Liver (tissue), 9 donors: ENCODE results near the gene NMD3. TPM values are rescaled to one million over a fixed set of nuclear protein-coding genes. Genes with fewer than 3 reads are reported as not detected.

ENCODE experiments used
- DNase-seq: peaks from one replicate; pipeline ENCODE4 v3.0.0-alpha.2; 2017; ENCODE audit warnings: low spot score
- H3K27ac ChIP-seq, 2 donors: one replicate each; pipeline ENCODE4 v1.7.0; 2013; ENCODE audit warnings: inconsistent platforms in 2 of 2, low read length in 2 of 2, control low read depth in 1 of 2, low read depth in 1 of 2, mild to moderate bottlenecking in 1 of 2
- H3K27me3 ChIP-seq, 4 donors: one replicate each; pipeline versions ENCODE4 v1.6.1 to v1.7.0; 2013; ENCODE audit warnings: low read length in 3 of 4, inconsistent platforms in 1 of 4, mild to moderate bottlenecking in 1 of 4, moderate library complexity in 1 of 4; ENCODE audit not compliant: control insufficient read depth in 4 of 4, insufficient read depth in 4 of 4
- H3K36me3 ChIP-seq, 4 donors: one replicate each; pipeline versions ENCODE4 v1.6.1 to v1.7.0; 2013; ENCODE audit warnings: low read length in 3 of 4, mild to moderate bottlenecking in 3 of 4, low read depth in 1 of 4, moderate library complexity in 1 of 4; ENCODE audit not compliant: control insufficient read depth in 4 of 4, insufficient read depth in 3 of 4
- H3K4me1 ChIP-seq, 4 donors: one replicate each; pipeline versions ENCODE4 v1.6.1 to v1.7.0; 2013; ENCODE audit warnings: low read length in 3 of 4, mild to moderate bottlenecking in 3 of 4, moderate library complexity in 1 of 4; ENCODE audit not compliant: control insufficient read depth in 4 of 4, insufficient read depth in 4 of 4
- H3K4me3 ChIP-seq, 3 donors: one replicate each; pipeline versions ENCODE4 v1.6.1 to v1.7.0; 2013; ENCODE audit warnings: low read length in 3 of 3, control low read depth in 1 of 3, low read depth in 1 of 3, mild to moderate bottlenecking in 1 of 3
- H3K9ac ChIP-seq, 2 donors: one replicate each; pipeline ENCODE4 v1.7.0; 2013; ENCODE audit warnings: low read length in 2 of 2, mild to moderate bottlenecking in 2 of 2, moderate library complexity in 2 of 2, control low read depth in 1 of 2, low read depth in 1 of 2
- H3K9me3 ChIP-seq, 4 donors: one replicate each; pipeline versions ENCODE4 v1.6.1 to v1.7.0; 2013; ENCODE audit warnings: low read length in 3 of 4; ENCODE audit not compliant: control insufficient read depth in 4 of 4
- ATF3 ChIP-seq: IDR thresholded peaks from 2 replicates; pipeline ENCODE4 v1.6.1; 2016; ENCODE audit warnings: antibody characterized with exemption
- CTCF ChIP-seq: fragments of 150-350 bp; IDR thresholded peaks from 2 replicates; pipeline ENCODE4 v1.5.1; 2017; ENCODE audit warnings: improper control_type of control experiment, low read depth, low read length; ENCODE audit not compliant: missing input control
- EGR1 ChIP-seq, 2 donors: IDR thresholded peaks; 2 replicates each; pipeline ENCODE4 v1.6.1; 2016 to 2018; ENCODE audit warnings: antibody characterized with exemption in 2 of 2, low read depth in 2 of 2
- FOXA2 ChIP-seq: IDR thresholded peaks from 2 replicates; pipeline ENCODE4 v1.6.1; 2016; ENCODE audit warnings: antibody characterized with exemption
- GABPA ChIP-seq, 2 donors: IDR thresholded peaks in 1 of 2; conservative IDR thresholded peaks in 1 of 2; 2 replicates each; pipeline ENCODE4 v1.6.1; 2016; ENCODE audit warnings: antibody characterized with exemption in 2 of 2, mild to moderate bottlenecking in 1 of 2, moderate library complexity in 1 of 2
- HNF4A ChIP-seq, 2 donors: conservative IDR thresholded peaks; 2 replicates each; pipeline ENCODE4 v1.6.1; 2016; ENCODE audit warnings: antibody characterized with exemption in 2 of 2, mild to moderate bottlenecking in 2 of 2
- HNF4G ChIP-seq: IDR thresholded peaks from 2 replicates; pipeline ENCODE4 v1.6.1; 2016; ENCODE audit warnings: antibody characterized with exemption
- JUND ChIP-seq, 2 donors: IDR thresholded peaks; 2 replicates each; pipeline ENCODE4 v1.6.1; 2016; ENCODE audit warnings: antibody characterized with exemption in 2 of 2
- NR2F2 ChIP-seq: IDR thresholded peaks from 2 replicates; pipeline ENCODE4 v1.6.1; 2016; ENCODE audit warnings: antibody characterized with exemption
- RAD21 ChIP-seq, 2 donors: IDR thresholded peaks; 2 replicates each; pipeline ENCODE4 v1.6.1; 2016; ENCODE audit warnings: antibody characterized with exemption in 2 of 2, mild to moderate bottlenecking in 2 of 2
- REST ChIP-seq: IDR thresholded peaks from 2 replicates; pipeline ENCODE4 v1.6.1; 2016; ENCODE audit warnings: antibody characterized with exemption, mild to moderate bottlenecking
- RXRA ChIP-seq, 2 donors: IDR thresholded peaks; 2 replicates each; pipeline ENCODE4 v1.6.1; 2017 to 2018; ENCODE audit warnings: antibody characterized with exemption in 2 of 2, mild to moderate bottlenecking in 1 of 2
- SP1 ChIP-seq: IDR thresholded peaks from 2 replicates; pipeline ENCODE4 v1.6.1; 2018; ENCODE audit warnings: antibody characterized with exemption, mild to moderate bottlenecking
- TAF1 ChIP-seq: conservative IDR thresholded peaks from 2 replicates; pipeline ENCODE4 v1.6.1; 2016; ENCODE audit warnings: antibody characterized with exemption, mild to moderate bottlenecking
- YY1 ChIP-seq: IDR thresholded peaks from 2 replicates; pipeline ENCODE4 v1.6.1; 2016; ENCODE audit warnings: antibody characterized with exemption, mild to moderate bottlenecking
- WGBS: extraction: QIAGEN DNeasy Blood & Tissue Kit; methylation state at CpG from one replicate; pipeline ENCODE4 v1.1.7; 2013; 5-methylcytosine and 5-hydroxymethylcytosine counted together
- polyA plus RNA-seq, 2 donors: library from polyadenylated mRNA; stranded (reverse) in 1 of 2; unstranded in 1 of 2; fragments of 200-250 nt in 1 of 2; fragments of >200 nt in 1 of 2; fragmentation: Nextera tagmentation in 1 of 2; extraction: Ambion mirVana in 1 of 2; gene quantifications; one replicate each; pipeline versions ENCODE4 v1.2.1 to v1.2.3, GENCODE V29; 2013 to 2015
- total RNA-seq, 2 donors: library from RNA; depleted of rRNA; stranded (reverse); fragments of >200 nt; gene quantifications; one replicate each; pipeline ENCODE4 v1.2.3, GENCODE V29; 2014
- TF ChIP-seq, protein P1 (sequence below): IDR thresholded peaks from 2 replicates; pipeline ENCODE4 v1.6.1; 2016; ENCODE audit warnings: antibody characterized with exemption
- TF ChIP-seq, protein P2 (sequence below): IDR thresholded peaks from 2 replicates; pipeline ENCODE4 v1.6.1; 2016; ENCODE audit warnings: antibody characterized with exemption
- donor health status: healthy.
- donor health status: healthy.
- donor health status: healthy.
- donor health status: healthy.
- donor health status: healthy.

Gene NMD3
- total and polyA plus RNA-seq, 4 donors: 19.9 to 58.7 (median 36.6) TPM

DNA sequence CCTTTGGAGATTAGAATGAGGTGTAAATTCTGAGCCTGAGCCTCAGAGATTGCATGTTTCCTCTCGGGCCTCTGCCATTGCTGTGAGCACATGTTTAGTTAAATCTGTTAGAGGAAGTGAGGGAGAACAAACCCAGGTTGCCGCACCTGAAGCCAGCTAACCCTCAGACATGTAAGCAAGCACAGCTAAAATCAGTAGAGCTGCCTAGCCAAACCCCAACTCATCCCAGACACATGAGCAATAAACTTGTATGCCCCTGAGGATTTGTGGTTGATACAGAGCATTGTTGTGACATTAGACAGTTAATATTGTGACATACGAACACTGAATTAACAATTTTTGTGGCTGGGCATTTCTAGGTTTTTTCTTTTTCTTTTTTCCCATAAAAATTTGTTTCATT lies 41.9 kb downstream of the NMD3 start:
- 57% methylated on average over 3 of the region's 3 CpGs for WGBS
- Histone ChIP-seq H3K4me1 (peaks cover 4 to 29% (median 14%) of the 10 kb centered on the region in 4 donors), H3K36me3 (peaks cover 0 to 6% (median 2%) of the 10 kb centered on the region in 4 donors), H3K9ac (no peak overlapping the region), H3K4me3 (no peak overlapping the region), H3K9me3 (no peaks in the 10 kb centered on the region), H3K27me3 (no peaks in the 10 kb centered on the region), H3K27ac (peak overlapping the region; percentile 1 to 28)
- no peak for TF ChIP-seq RAD21 (IDR thresholded peaks at IDR 0.05)
- TF ChIP-seq RXRA (IDR thresholded peaks at IDR 0.05): peak; percentile 16 to 30
- DNase-seq: no peak

- no peak overlapping the region for H3K9ac ChIP-seq
- peak overlapping the region in 1 of 2 donors; percentile 16 for H3K27ac ChIP-seq
- no peaks in the 10 kb centered on the region for H3K27me3 ChIP-seq
- 27% methylated on average over 1 of the region's 1 CpG for WGBS
- peak; percentile 13 to 81 for TF ChIP-seq JUND (IDR thresholded peaks at IDR 0.05)
- TF ChIP-seq TAF1: no peak
- peak; percentile 34 for TF ChIP-seq RAD21 (IDR thresholded peaks at IDR 0.05)
- peak; percentile 93 to 95 for TF ChIP-seq RXRA (IDR thresholded peaks at IDR 0.05)
- TF ChIP-seq YY1: peak; percentile 58
- TF ChIP-seq, protein P1, sequence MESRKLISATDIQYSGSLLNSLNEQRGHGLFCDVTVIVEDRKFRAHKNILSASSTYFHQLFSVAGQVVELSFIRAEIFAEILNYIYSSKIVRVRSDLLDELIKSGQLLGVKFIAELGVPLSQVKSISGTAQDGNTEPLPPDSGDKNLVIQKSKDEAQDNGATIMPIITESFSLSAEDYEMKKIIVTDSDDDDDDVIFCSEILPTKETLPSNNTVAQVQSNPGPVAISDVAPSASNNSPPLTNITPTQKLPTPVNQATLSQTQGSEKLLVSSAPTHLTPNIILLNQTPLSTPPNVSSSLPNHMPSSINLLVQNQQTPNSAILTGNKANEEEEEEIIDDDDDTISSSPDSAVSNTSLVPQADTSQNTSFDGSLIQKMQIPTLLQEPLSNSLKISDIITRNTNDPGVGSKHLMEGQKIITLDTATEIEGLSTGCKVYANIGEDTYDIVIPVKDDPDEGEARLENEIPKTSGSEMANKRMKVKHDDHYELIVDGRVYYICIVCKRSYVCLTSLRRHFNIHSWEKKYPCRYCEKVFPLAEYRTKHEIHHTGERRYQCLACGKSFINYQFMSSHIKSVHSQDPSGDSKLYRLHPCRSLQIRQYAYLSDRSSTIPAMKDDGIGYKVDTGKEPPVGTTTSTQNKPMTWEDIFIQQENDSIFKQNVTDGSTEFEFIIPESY: peak; percentile 64
- TF ChIP-seq GABPA (IDR thresholded peaks at IDR 0.05 in 1 of 2, conservative IDR thresholded peaks at IDR 0.05 in 1 of 2): no peak
- peak; percentile 87 for TF ChIP-seq HNF4G
- TF ChIP-seq NR2F2: no peak
- TF ChIP-seq, protein P2, sequence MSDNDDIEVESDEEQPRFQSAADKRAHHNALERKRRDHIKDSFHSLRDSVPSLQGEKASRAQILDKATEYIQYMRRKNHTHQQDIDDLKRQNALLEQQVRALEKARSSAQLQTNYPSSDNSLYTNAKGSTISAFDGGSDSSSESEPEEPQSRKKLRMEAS: peak; percentile 56
- TF ChIP-seq SP1: peak; percentile 80
- TF ChIP-seq CTCF: no peak
- peak; percentile 63 for TF ChIP-seq REST
- no peak for TF ChIP-seq ATF3
- peak in 1 of 2 donors; percentile 33 for TF ChIP-seq EGR1 (IDR thresholded peaks at IDR 0.05; ENCODE audit: low read depth in 2 of 2)
- peak; percentile 99 for TF ChIP-seq HNF4A (conservative IDR thresholded peaks at IDR 0.05)
- peak; percentile 50 for TF ChIP-seq FOXA2
- DNase-seq: no peak
- H3K9me3 ChIP-seq: no peaks in the 10 kb centered on the region
- H3K36me3 ChIP-seq: peaks cover 0 to 3% (median 0%) of the 10 kb centered on the region in 4 donors
- no peak overlapping the region for H3K4me3 ChIP-seq
- H3K4me1 ChIP-seq: peaks cover 4 to 29% (median 14%) of the 10 kb centered on the region in 4 donors
Measured at GRCh38 chr3:161264852-161265251, 43.7 kb downstream of the NMD3 start.
